Measurements from ENCODE around the gene VCAN.

The VCAN gene

DNA sequence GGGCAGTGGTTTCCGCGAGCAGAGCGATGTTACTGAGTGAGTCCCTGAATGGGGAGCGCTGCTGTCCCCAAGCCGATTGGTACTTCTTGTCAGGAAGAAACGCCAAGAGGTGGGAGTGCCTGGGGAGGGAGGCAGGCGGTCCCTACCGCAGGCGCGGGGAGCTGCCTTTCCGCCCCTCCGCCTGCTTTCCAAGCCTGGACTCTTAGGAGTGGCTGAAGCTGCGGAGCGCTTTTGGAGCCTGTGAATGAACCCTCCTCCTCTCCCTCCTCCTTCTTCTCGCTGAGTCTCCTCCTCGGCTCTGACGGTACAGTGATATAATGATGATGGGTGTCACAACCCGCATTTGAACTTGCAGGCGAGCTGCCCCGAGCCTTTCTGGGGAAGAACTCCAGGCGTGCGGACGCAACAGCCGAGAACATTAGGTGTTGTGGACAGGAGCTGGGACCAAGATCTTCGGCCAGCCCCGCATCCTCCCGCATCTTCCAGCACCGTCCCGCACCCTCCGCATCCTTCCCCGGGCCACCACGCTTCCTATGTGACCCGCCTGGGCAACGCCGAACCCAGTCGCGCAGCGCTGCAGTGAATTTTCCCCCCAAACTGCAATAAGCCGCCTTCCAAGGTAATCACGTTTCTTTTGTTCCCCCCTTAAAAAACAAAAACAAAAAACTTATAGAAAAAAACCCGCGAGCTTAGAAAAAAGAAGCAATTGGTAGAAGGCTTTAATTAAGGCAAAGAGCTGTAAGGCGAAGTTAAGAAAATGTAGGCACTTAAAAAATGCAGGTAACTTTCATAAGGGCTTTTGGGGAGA is at the start of gene VCAN:
TSS of gene VCAN (plus strand) at position 340 of the 808 bp plus-strand sequence. CDS start 11,775 bp downstream, outside the sequence.
- DNase-seq (ENCODE audit: extremely low spot score): peak; percentile 55
- ChIA-PET POLR2A (interaction anchor here (0.6 to 1.5 kb wide), 10 partner anchors 9 to 587 kb away, joined by 3 to 4 read pairs (median 3); partner anchors contain the start of genes TMEM167A and XRCC4), CTCF (interaction anchor here (0.6 to 1.2 kb wide), 3 partner anchors 41 to 250 kb away, joined by 3 to 5 read pairs (median 3); no protein-coding TSS in a partner anchor)
- TF ChIP-seq NFRKB (IDR thresholded peaks at IDR 0.05) (no peak), L3MBTL2 (conservative IDR thresholded peaks at IDR 0.05) (no peak; the same call in 1 of the 2 replicates), BHLHE40 (IDR thresholded peaks at IDR 0.05; ENCODE audit: borderline replicate concordance) (no peak), TARDBP (IDR thresholded peaks at IDR 0.05) (no peak), CTBP1 (IDR thresholded peaks at IDR 0.05; ENCODE audit: borderline replicate concordance) (no peak)
- TF ChIP-seq, protein P1, sequence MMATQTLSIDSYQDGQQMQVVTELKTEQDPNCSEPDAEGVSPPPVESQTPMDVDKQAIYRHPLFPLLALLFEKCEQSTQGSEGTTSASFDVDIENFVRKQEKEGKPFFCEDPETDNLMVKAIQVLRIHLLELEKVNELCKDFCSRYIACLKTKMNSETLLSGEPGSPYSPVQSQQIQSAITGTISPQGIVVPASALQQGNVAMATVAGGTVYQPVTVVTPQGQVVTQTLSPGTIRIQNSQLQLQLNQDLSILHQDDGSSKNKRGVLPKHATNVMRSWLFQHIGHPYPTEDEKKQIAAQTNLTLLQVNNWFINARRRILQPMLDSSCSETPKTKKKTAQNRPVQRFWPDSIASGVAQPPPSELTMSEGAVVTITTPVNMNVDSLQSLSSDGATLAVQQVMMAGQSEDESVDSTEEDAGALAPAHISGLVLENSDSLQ (IDR thresholded peaks at IDR 0.05): peak; percentile 52; the same call in 1 of the 2 replicates

DNA sequence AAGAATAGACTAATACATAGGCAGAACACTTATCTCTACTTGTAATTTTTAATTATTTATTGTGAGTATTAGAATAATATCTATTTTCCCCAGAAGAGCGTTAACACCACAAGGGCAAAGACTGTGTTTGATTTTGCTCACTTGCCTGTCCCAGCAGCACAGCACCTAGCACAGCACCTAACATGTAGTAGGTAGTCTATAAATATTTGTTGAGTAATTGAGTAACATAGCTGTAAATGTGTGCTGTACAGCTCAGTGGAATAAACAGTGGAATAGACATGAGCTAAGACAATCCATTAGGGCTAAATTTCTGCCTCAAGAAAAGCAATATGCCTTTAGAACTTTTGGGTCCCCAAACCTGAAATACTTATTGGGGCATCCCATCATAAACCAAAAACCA is 49.3 kb upstream of the VCAN start:
- TF ChIP-seq ARNT (IDR thresholded peaks at IDR 0.05) (no peak), FOXA1 (IDR thresholded peaks at IDR 0.05) (no peak), FOXK2 (IDR thresholded peaks at IDR 0.05) (no peak), FOXM1 (IDR thresholded peaks at IDR 0.05; ENCODE audit: borderline replicate concordance) (no peak), ZNF384 (IDR thresholded peaks at IDR 0.05) (no peak), L3MBTL2 (conservative IDR thresholded peaks at IDR 0.05) (no peak)
- TF ChIP-seq, protein P1 (IDR thresholded peaks at IDR 0.05): no peak
- DNase-seq (ENCODE audit: extremely low spot score): no peak
- ChIA-PET POLR2A (interaction anchor here (0.7 kb wide), 1 partner anchor 730 kb away, joined by 3 read pairs; no protein-coding TSS in a partner anchor), CTCF (no interaction called here)

DNA sequence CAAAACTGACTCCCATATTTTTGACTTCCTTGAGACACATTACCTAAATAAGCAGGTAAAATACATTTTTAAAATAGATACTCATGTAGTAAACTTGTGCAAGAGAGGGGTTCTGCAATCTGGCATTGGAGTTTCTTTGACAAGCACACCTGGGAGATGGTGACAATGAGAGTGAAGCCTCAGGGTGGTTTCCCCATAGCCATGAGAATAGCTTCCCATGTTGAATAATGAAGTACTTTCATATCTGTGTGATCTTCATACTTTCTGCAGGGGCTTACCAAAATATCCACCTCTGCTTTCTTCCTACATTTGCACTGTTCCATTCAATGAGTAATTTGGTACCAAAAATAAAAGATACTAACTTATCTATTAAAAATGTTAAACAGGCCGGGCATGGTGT is 44.7 kb upstream of the VCAN start:
- ChIA-PET POLR2A (no interaction called here), CTCF (no interaction called here)
- TF ChIP-seq SP1 (IDR thresholded peaks at IDR 0.05): no peak
- TF ChIP-seq ELF4 (IDR thresholded peaks at IDR 0.05): no peak
- no peak for TF ChIP-seq FOXA1 (IDR thresholded peaks at IDR 0.05)
- TF ChIP-seq LEF1 (IDR thresholded peaks at IDR 0.05; ENCODE audit: borderline replicate concordance): no peak
- no peak for TF ChIP-seq L3MBTL2 (conservative IDR thresholded peaks at IDR 0.05)
- no peak for TF ChIP-seq CTBP1 (IDR thresholded peaks at IDR 0.05; ENCODE audit: borderline replicate concordance)
- TF ChIP-seq ARNT (IDR thresholded peaks at IDR 0.05): no peak
- TF ChIP-seq SUZ12 (IDR thresholded peaks at IDR 0.05): no peak
- TF ChIP-seq BHLHE40 (IDR thresholded peaks at IDR 0.05; ENCODE audit: borderline replicate concordance): no peak
- TF ChIP-seq FOXK2 (IDR thresholded peaks at IDR 0.05): no peak
- no peak for TF ChIP-seq NFRKB (IDR thresholded peaks at IDR 0.05)
- TF ChIP-seq HDGF (IDR thresholded peaks at IDR 0.05; ENCODE audit: borderline replicate concordance): no peak
- TF ChIP-seq TARDBP (IDR thresholded peaks at IDR 0.05): no peak
- TF ChIP-seq FOXM1 (IDR thresholded peaks at IDR 0.05; ENCODE audit: borderline replicate concordance): no peak
- TF ChIP-seq, protein P1 (IDR thresholded peaks at IDR 0.05): no peak
- TF ChIP-seq ZNF384 (IDR thresholded peaks at IDR 0.05): no peak
- no peak for DNase-seq (ENCODE audit: extremely low spot score)

DNA sequence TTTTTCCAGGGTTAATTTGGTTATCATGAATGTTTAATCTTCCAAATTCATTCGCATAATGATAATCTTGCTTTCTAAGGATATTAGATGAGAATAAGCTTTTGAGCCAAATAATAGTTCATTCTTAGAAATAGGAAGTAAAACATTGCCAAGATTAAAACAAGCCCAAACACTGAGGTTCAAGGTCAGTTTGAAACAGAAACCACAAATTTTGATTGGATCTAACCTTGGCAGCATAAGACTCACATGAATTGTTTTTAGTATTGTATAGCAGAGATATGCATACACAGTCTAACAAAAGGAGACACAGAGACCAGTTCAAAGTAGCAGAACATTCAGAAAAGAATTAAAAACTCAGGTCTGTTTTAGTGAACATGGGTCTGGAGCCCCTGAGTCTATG is 43.4 kb upstream of the VCAN start:
- TF ChIP-seq CTBP1 (IDR thresholded peaks at IDR 0.05; ENCODE audit: borderline replicate concordance) (no peak), SP1 (IDR thresholded peaks at IDR 0.05) (no peak), FOXA1 (IDR thresholded peaks at IDR 0.05) (no peak), HDGF (IDR thresholded peaks at IDR 0.05; ENCODE audit: borderline replicate concordance) (no peak), SUZ12 (IDR thresholded peaks at IDR 0.05) (no peak), FOXM1 (IDR thresholded peaks at IDR 0.05; ENCODE audit: borderline replicate concordance) (no peak), ARNT (IDR thresholded peaks at IDR 0.05) (no peak), BHLHE40 (IDR thresholded peaks at IDR 0.05; ENCODE audit: borderline replicate concordance) (no peak), LEF1 (IDR thresholded peaks at IDR 0.05; ENCODE audit: borderline replicate concordance) (no peak), ZNF384 (IDR thresholded peaks at IDR 0.05) (no peak), NFRKB (IDR thresholded peaks at IDR 0.05) (no peak), L3MBTL2 (conservative IDR thresholded peaks at IDR 0.05) (no peak), FOXK2 (IDR thresholded peaks at IDR 0.05) (no peak), ELF4 (IDR thresholded peaks at IDR 0.05) (no peak), TARDBP (IDR thresholded peaks at IDR 0.05) (no peak)
- TF ChIP-seq, protein P1 (IDR thresholded peaks at IDR 0.05): no peak
- no peak for DNase-seq (ENCODE audit: extremely low spot score)
- POLR2A ChIA-PET: interaction anchor here (1.0 kb wide), 1 partner anchor 45 kb away, joined by 3 read pairs; no protein-coding TSS in a partner anchor
- CTCF ChIA-PET: no interaction called here

DNA sequence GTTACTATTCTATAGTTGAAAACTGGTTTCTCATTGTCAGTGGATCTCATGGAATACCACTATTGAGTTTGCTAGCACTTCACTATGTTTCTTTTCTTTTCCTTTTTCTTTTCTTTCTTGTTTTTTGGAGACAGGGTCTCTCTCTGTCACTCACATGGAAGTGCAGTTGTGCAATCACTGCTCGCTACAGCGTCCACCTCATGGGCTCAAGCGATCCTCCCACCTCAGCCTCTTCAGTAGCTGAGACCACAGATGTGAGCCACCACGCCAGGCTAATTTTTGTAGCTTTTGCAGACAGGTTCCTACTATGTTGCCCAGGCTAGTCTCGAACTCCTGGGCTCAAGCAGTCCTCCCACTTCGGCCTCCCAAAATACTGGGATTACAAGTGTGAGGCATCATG is 42.7 kb upstream of the VCAN start:
- POLR2A ChIA-PET: interaction anchor here (1.0 kb wide), 1 partner anchor 45 kb away, joined by 3 read pairs; no protein-coding TSS in a partner anchor
- CTCF ChIA-PET: no interaction called here
- TF ChIP-seq ELF4 (IDR thresholded peaks at IDR 0.05) (no peak), BHLHE40 (IDR thresholded peaks at IDR 0.05; ENCODE audit: borderline replicate concordance) (no peak), FOXA1 (IDR thresholded peaks at IDR 0.05) (no peak), FOXK2 (IDR thresholded peaks at IDR 0.05) (no peak), FOXM1 (IDR thresholded peaks at IDR 0.05; ENCODE audit: borderline replicate concordance) (no peak), ARNT (IDR thresholded peaks at IDR 0.05) (no peak), HDGF (IDR thresholded peaks at IDR 0.05; ENCODE audit: borderline replicate concordance) (no peak), ZNF384 (IDR thresholded peaks at IDR 0.05) (no peak), TARDBP (IDR thresholded peaks at IDR 0.05) (no peak), NFRKB (IDR thresholded peaks at IDR 0.05) (no peak), LEF1 (IDR thresholded peaks at IDR 0.05; ENCODE audit: borderline replicate concordance) (no peak), SUZ12 (IDR thresholded peaks at IDR 0.05) (no peak), SP1 (IDR thresholded peaks at IDR 0.05) (no peak), L3MBTL2 (conservative IDR thresholded peaks at IDR 0.05) (no peak), CTBP1 (IDR thresholded peaks at IDR 0.05; ENCODE audit: borderline replicate concordance) (no peak)
- TF ChIP-seq, protein P1 (IDR thresholded peaks at IDR 0.05): no peak
- no peak for DNase-seq (ENCODE audit: extremely low spot score)
